HG03175 (cell line): Measurements from ENCODE around the gene HEY2.
"Not testable (repeated sequence)": the region's sequence is repeated elsewhere in the genome, so short reads cannot be mapped to it uniquely, and the experiment has no call there.

Experiments
- ATAC-seq: cut with Tn5 transposase; IDR thresholded peaks from one replicate; pipeline ENCODE4 v1.9.1; 2021; ENCODE audit warnings: mild to moderate bottlenecking, moderate library complexity; ENCODE audit not compliant: unreplicated experiment

HEY2 gene

GRCh38 chr6:125749173-125749864, at the start of gene HEY2:
Gene HEY2, plus strand, starts transcription at chr6:125749632. Its CDS starts 145 bp downstream, at chr6:125749777.
- peak; percentile 83 for ATAC-seq

GRCh38 chr6:125700581-125701353, 48.7 kb upstream of the HEY2 start:
- no peak for ATAC-seq

- ATAC-seq = no peak
Measured at GRCh38 chr6:125701354-125701668, 48.1 kb upstream of the HEY2 start.

- ATAC-seq = not testable (repeated sequence)
Measured at GRCh38 chr6:125703882-125704281, 45.5 kb upstream of the HEY2 start.

- no peak for ATAC-seq
Measured at GRCh38 chr6:125707615-125708243, 41.7 kb upstream of the HEY2 start.

- no peak for ATAC-seq
Measured at GRCh38 chr6:125711013-125711675, 38.3 kb upstream of the HEY2 start.

- peak; percentile 77 for ATAC-seq
Measured at GRCh38 chr6:125714441-125715090, 34.9 kb upstream of the HEY2 start.

- ATAC-seq = peak; percentile 73
Measured at GRCh38 chr6:125717120-125717731, 32.2 kb upstream of the HEY2 start.

- no peak for ATAC-seq
Measured at GRCh38 chr6:125718109-125718508, 31.3 kb upstream of the HEY2 start.

GRCh38 chr6:125722886-125723285, 26.5 kb upstream of the HEY2 start:
- no peak for ATAC-seq

GRCh38 chr6:125727216-125727615, 22.2 kb upstream of the HEY2 start:
- ATAC-seq = no peak

GRCh38 chr6:125728739-125729138, 20.7 kb upstream of the HEY2 start:
- no peak for ATAC-seq

- ATAC-seq = no peak
Measured at GRCh38 chr6:125729983-125730382, 19.4 kb upstream of the HEY2 start.

- peak; percentile 86 for ATAC-seq
Measured at GRCh38 chr6:125732398-125732797, 17.0 kb upstream of the HEY2 start.

- ATAC-seq = no peak
Measured at GRCh38 chr6:125733516-125734300, 15.7 kb upstream of the HEY2 start.

- ATAC-seq = no peak
Measured at GRCh38 chr6:125738276-125738675, 11.2 kb upstream of the HEY2 start.

GRCh38 chr6:125739364-125739763, 10.1 kb upstream of the HEY2 start:
- no peak for ATAC-seq

- ATAC-seq = peak; percentile 43
Measured at GRCh38 chr6:125741336-125741735, 8.1 kb upstream of the HEY2 start.

- ATAC-seq = no peak
Measured at GRCh38 chr6:125742024-125742423, 7.4 kb upstream of the HEY2 start.
